Testis (tissue), 5 donors: ENCODE measurements around the gene CLDN3. TPM values are rescaled to one million over a fixed set of nuclear protein-coding genes. Genes with fewer than 3 reads are reported as not detected.

Experiments
- DNase-seq: peaks from one replicate; pipeline ENCODE4 v3.0.0-alpha.2; 2019
- H3K27ac ChIP-seq, 2 donors: fragments of 200-600 bp; sonication (generic); one replicate each; pipeline ENCODE4 v1.5.1; 2019
- H3K27me3 ChIP-seq: fragments of 200-600 bp; sonication (generic); one replicate; pipeline ENCODE4 v1.5.1; 2019
- H3K36me3 ChIP-seq: fragments of 200-600 bp; sonication (generic); one replicate; pipeline ENCODE4 v1.5.1; 2017; ENCODE audit warnings: low read depth; ENCODE audit errors: missing control alignments
- H3K4me1 ChIP-seq: fragments of 200-600 bp; sonication (generic); one replicate; pipeline ENCODE4 v1.5.1; 2019
- H3K4me3 ChIP-seq, 2 donors: fragments of 200-600 bp; sonication (generic); one replicate each; pipeline ENCODE4 v1.5.1; 2017 to 2019
- H3K9me3 ChIP-seq: fragments of 200-600 bp; sonication (generic); one replicate; pipeline ENCODE4 v1.5.1; 2017
- POLR2A ChIP-seq: fragments of 450-650 bp; IDR thresholded peaks from one replicate; pipeline ENCODE4 v1.6.1; 2017; ENCODE audit warnings: antibody characterized with exemption, mild to moderate bottlenecking, moderate library complexity
- WGBS, 2 donors: methylation state at CpG; one replicate each; pipeline ENCODE4 v1.1.5; 2018; 5-methylcytosine and 5-hydroxymethylcytosine counted together
- intact Hi-C: fragments of 100-400 bp; cut with DNase I; formaldehyde crosslinking; loops from one replicate; pipeline ENCODE4 v1.15.1; 2023; ENCODE audit warnings: low total_unique reads
- long read RNA-seq, 2 donors: transcript quantifications; one replicate each; lab custom pipeline, GENCODE V29; 2026
- polyA plus RNA-seq: library from polyadenylated mRNA; stranded (reverse); fragments of 350-450 nt; fragmentation: Illumina TruSeq; extraction: RNeasy Lipid Tissue Mini Kit (QIAGEN cat#74804); gene quantifications from one replicate; pipeline ENCODE4 v1.2.3, GENCODE V29; 2014; ENCODE audit warnings: low read depth, low replicate concordance; ENCODE audit not compliant: insufficient read depth
- total RNA-seq, 2 donors: library from RNA; depleted of rRNA; stranded (reverse); fragments of >200 nt; gene quantifications; one replicate each; pipeline ENCODE4 v1.2.3, GENCODE V29; 2016
- TF ChIP-seq, protein P1 (sequence below), 3 experiments: fragments of 450-650 bp in 2 of 3; fragments of 200-600 bp in 1 of 3; sonication (generic) in 1 of 3; IDR thresholded peaks; one replicate each; pipeline ENCODE4 v1.5.1; 2016 to 2019; ENCODE audit warnings: antibody characterized with exemption in 3 of 3, mild to moderate bottlenecking in 2 of 3, moderate library complexity in 1 of 3

The CLDN3 gene
- 1 to 10 TPM; 1.9 to 5.1 TPM for total RNA-seq
- polyA plus RNA-seq = 6.1 TPM
- long read RNA-seq, donor 1, transcript CLDN3-201 (1 exons, 1,274 nt) = major isoform, 9 of 9 reads
- long read RNA-seq, donor 1, partial matches to known transcripts = 0 of 9 reads
- long read RNA-seq, donor 1, other reads (novel, unspliced or antisense) = 0 of 9 reads
- long read RNA-seq, donor 2, partial matches to known transcripts = 0 of 3 reads
- long read RNA-seq, donor 2, other reads (novel, unspliced or antisense) = 0 of 3 reads

DNA sequence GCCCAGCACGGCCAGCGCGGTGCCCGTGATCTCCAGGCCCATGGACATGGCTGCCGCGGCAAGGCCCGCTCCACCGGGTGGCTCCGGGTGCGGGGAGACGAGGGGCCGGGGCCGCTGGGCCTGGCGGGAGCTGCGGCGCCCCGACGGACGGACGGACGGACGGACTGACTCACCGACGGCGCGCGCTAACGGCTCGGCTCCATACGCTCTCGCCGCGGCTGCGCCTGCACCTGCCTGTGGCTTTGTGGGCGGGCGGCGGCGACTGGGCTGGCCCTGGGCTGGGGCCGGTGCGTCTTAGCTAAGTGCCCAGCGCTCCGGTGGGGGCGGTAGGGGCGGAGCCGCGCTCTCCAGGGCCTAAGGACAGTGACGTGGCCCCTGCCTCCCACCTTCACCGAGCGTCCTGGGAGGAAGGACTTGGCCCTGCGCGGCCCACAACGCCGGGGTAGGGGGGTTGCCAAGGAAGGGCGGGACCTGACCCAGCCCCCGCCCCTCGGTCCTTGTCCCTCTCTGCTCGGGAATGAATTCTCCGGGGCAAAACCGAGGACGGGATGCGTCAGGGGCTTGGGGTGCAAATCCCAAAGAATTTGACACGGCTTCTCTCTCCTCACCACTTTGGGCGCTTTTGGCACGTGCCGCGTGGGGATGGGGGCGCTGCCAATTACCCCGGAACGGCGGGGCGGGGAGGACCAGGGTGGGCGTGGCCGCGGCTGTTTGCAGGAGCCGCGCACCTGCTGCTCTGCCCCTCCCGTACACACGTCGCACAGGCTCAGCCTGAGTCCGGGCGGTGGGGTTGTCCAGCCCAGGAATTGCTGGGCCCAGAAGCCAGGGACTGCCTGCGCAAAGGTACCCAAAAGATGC, at the start of gene CLDN3:
CLDN3 (minus strand) TSS at position 269 of the 858 bp plus-strand sequence; CDS start at position 48, 221 bp downstream.
- intact Hi-C loops = no loop called here
- H3K27me3 ChIP-seq = no peaks in the 10 kb centered on the region
- 0 to 3% methylated on average over 5 to 67 of the region's 82 CpGs for WGBS, 2 donors
- H3K27ac ChIP-seq = no peak within 1 kb of the TSS
- H3K9me3 ChIP-seq = no peaks in the 10 kb centered on the region
- H3K4me1 ChIP-seq = no peaks in the 10 kb centered on the region
- peak; percentile 60 for DNase-seq
- TF ChIP-seq POLR2A = no peak
- TF ChIP-seq, protein P1, sequence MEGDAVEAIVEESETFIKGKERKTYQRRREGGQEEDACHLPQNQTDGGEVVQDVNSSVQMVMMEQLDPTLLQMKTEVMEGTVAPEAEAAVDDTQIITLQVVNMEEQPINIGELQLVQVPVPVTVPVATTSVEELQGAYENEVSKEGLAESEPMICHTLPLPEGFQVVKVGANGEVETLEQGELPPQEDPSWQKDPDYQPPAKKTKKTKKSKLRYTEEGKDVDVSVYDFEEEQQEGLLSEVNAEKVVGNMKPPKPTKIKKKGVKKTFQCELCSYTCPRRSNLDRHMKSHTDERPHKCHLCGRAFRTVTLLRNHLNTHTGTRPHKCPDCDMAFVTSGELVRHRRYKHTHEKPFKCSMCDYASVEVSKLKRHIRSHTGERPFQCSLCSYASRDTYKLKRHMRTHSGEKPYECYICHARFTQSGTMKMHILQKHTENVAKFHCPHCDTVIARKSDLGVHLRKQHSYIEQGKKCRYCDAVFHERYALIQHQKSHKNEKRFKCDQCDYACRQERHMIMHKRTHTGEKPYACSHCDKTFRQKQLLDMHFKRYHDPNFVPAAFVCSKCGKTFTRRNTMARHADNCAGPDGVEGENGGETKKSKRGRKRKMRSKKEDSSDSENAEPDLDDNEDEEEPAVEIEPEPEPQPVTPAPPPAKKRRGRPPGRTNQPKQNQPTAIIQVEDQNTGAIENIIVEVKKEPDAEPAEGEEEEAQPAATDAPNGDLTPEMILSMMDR (IDR thresholded peaks at IDR 0.05) = no peak
- no peaks in the 10 kb centered on the region for H3K36me3 ChIP-seq
- peak within 1 kb of the TSS; percentile 6 to 53 for H3K4me3 ChIP-seq

DNA sequence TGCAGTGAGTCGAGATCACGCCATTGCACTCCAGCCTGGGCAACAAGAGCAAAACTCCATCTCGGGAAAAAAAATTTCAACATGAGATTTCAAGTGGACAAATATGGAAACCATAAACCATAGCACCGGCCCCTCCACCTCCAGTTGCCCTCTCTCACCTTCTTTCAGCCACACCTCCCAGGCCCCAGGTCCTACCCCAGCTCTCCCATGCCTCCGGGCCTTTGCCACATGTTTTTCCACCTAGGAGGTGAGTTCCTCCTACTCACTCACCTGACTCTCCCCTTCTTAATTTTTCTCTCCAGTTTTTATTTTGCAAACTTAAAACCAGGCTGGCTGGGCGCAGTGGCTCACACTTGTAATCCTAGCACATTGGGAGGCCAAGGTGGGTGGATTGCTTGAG, 47.1 kb upstream of the CLDN3 start:
- no peak overlapping the region for H3K4me3 ChIP-seq
- no peaks in the 10 kb centered on the region for H3K36me3 ChIP-seq
- no peaks in the 10 kb centered on the region for H3K4me1 ChIP-seq
- H3K27me3 ChIP-seq = no peaks in the 10 kb centered on the region
- WGBS, 2 donors = 94 to 98% methylated on average over 6 of the region's 6 CpGs
- TF ChIP-seq POLR2A = no peak
- TF ChIP-seq, protein P1 (IDR thresholded peaks at IDR 0.05) = no peak
- H3K27ac ChIP-seq = no peak overlapping the region
- no peak for DNase-seq
- H3K9me3 ChIP-seq = no peaks in the 10 kb centered on the region
- intact Hi-C loops = no loop called here

DNA sequence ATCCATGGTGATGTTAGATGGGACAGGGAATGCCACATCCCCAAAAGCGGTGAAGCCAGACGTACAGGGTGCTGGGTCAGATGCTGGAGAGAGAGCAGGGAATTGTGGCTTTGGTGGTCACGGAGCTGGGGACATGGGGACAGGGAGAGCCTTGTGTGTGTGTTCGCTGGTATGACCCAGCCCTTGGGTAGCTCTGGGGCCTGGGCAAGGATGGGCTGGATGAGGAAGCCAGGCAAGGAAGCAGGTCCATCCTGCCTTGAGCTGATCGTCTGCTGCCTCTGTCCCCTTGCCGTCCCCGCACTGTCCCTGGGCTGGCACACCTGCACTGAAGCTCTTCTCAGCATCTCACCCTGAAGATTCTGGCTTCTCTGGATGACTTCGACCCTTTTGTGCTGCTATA, 45.4 kb upstream of the CLDN3 start:
- Histone ChIP-seq H3K9me3 (no peaks in the 10 kb centered on the region), H3K27me3 (no peaks in the 10 kb centered on the region), H3K4me1 (no peaks in the 10 kb centered on the region), H3K36me3 (no peaks in the 10 kb centered on the region), H3K4me3 (no peak overlapping the region), H3K27ac (no peak overlapping the region)
- WGBS, 2 donors = 85 to 88% methylated on average over 5 to 8 of the region's 8 CpGs
- intact Hi-C loops = no loop called here
- no peak for DNase-seq
- no peak for TF ChIP-seq POLR2A
- TF ChIP-seq, protein P1 (IDR thresholded peaks at IDR 0.05) = no peak

DNA sequence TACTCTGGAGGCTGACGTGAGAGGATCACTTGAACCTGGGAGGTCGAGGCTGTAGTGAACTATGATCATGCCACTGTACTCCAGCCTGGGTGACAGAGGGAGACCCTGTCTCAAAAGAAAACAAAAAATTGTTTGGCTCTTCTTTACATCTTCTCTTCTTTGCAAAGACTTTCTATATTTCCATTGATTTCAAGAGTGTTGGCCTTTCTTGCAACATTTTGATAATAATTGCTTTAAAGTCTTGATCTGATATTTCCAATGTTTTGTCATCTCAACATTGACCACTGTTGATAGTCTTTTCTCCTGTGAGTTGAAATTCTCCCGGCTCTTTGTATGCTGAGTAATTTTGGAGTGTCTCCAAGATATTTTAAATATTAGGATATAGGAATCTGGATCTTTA, 42.9 kb upstream of the CLDN3 start:
- TF ChIP-seq, protein P1 (IDR thresholded peaks at IDR 0.05) = no peak

More for the DNA sequence above, 42.9 kb upstream of the CLDN3 start:
- Histone ChIP-seq H3K4me1 (no peaks in the 10 kb centered on the region), H3K27ac (no peak overlapping the region), H3K27me3 (no peaks in the 10 kb centered on the region), H3K4me3 (no peak overlapping the region), H3K9me3 (no peaks in the 10 kb centered on the region), H3K36me3 (no peaks in the 10 kb centered on the region)
- DNase-seq = no peak
- WGBS, 2 donors = 86 to 91% methylated on average over 3 of the region's 3 CpGs
- intact Hi-C loops = loop anchor here (2.0 kb wide), 1 partner anchor 18 kb away; no protein-coding TSS in a partner anchor
